ENCODE results near the gene CACNA2D4. TPM values are rescaled to one million over a fixed set of nuclear protein-coding genes. Genes with fewer than 3 reads are reported as not detected.

The CACNA2D4 gene
- total RNA-seq, 1 donor, result 0.72 TPM

DNA sequence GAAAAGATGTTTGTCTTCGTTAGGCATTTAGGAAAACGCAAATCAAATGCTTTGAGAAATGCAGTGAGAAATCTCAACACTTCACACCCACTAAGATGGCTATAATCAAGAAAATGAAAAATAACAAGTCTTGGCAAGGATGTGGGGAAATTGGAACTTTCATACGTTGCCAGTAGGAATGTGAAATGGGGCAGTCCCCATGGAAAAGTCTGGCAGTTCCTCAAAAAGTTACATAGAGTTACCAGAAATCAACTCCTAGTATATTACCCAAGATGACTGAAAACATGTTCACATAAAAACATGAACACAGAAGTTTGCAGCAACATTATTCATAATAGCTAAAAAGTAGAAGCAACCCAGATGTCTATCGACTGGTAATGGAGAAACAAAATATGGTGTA is 139.5 kb downstream of the CACNA2D4 start:
- peaks cover 7% of the 10 kb centered on the region for H3K79me2 ChIP-seq (ENCODE audit: insufficient read depth, low read length)
- TF ChIP-seq CTCF (IDR thresholded peaks at IDR 0.05; ENCODE audit: extremely low read depth, low read depth, low read length), result no peak
- H3K27ac ChIP-seq (ENCODE audit: low read depth, low read length), result peak overlapping the region; percentile 15
- no peak overlapping the region for H2AFZ ChIP-seq (ENCODE audit: low read length)
- peaks cover 11% of the 10 kb centered on the region for H4K20me1 ChIP-seq (ENCODE audit: insufficient read depth, low read length)
- H3K4me2 ChIP-seq (ENCODE audit: insufficient read depth, low read length), result peak overlapping the region; percentile 32
- no peak overlapping the region for H3K4me3 ChIP-seq (ENCODE audit: insufficient read depth, low read length)
- no peaks in the 10 kb centered on the region for H3K9me3 ChIP-seq (ENCODE audit: low read depth, low read length)
- H3K27me3 ChIP-seq (ENCODE audit: insufficient read depth, low read length), result no peaks in the 10 kb centered on the region
- no peaks in the 10 kb centered on the region for H3K36me3 ChIP-seq (ENCODE audit: insufficient read depth, low read length)
- DNase-seq (ENCODE audit: insufficient read length, low spot score, missing footprints), result no peak
- peaks cover 43% of the 10 kb centered on the region for H3K4me1 ChIP-seq (ENCODE audit: insufficient read depth, low read length)

GRCh38 chr12:1777798-1778197 is 140.7 kb downstream of the CACNA2D4 start:
- peaks cover 43% of the 10 kb centered on the region for H3K4me1 ChIP-seq (ENCODE audit: insufficient read depth, low read length)
- H3K79me2 ChIP-seq (ENCODE audit: insufficient read depth, low read length), result peaks cover 7% of the 10 kb centered on the region
- H3K27ac ChIP-seq (ENCODE audit: low read depth, low read length), result peak overlapping the region; percentile 62
- no peak for TF ChIP-seq CTCF (IDR thresholded peaks at IDR 0.05; ENCODE audit: extremely low read depth, low read depth, low read length)
- no peak overlapping the region for H3K4me3 ChIP-seq (ENCODE audit: insufficient read depth, low read length)
- H3K27me3 ChIP-seq (ENCODE audit: insufficient read depth, low read length), result no peaks in the 10 kb centered on the region
- H4K20me1 ChIP-seq (ENCODE audit: insufficient read depth, low read length), result peaks cover 11% of the 10 kb centered on the region
- H2AFZ ChIP-seq (ENCODE audit: low read length), result no peak overlapping the region
- peak overlapping the region; percentile 41 for H3K4me2 ChIP-seq (ENCODE audit: insufficient read depth, low read length)
- no peak for DNase-seq (ENCODE audit: insufficient read length, low spot score, missing footprints)
- no peaks in the 10 kb centered on the region for H3K36me3 ChIP-seq (ENCODE audit: insufficient read depth, low read length)
- no peaks in the 10 kb centered on the region for H3K9me3 ChIP-seq (ENCODE audit: low read depth, low read length)

- Histone ChIP-seq H3K4me1 (ENCODE audit: insufficient read depth, low read length) (peaks cover 40% of the 10 kb centered on the region), H3K27me3 (ENCODE audit: insufficient read depth, low read length) (no peaks in the 10 kb centered on the region), H2AFZ (ENCODE audit: low read length) (no peak overlapping the region), H3K27ac (ENCODE audit: low read depth, low read length) (peak overlapping the region; percentile 68), H3K36me3 (ENCODE audit: insufficient read depth, low read length) (no peaks in the 10 kb centered on the region), H4K20me1 (ENCODE audit: insufficient read depth, low read length) (peaks cover 7% of the 10 kb centered on the region), H3K9me3 (ENCODE audit: low read depth, low read length) (no peaks in the 10 kb centered on the region), H3K4me3 (ENCODE audit: insufficient read depth, low read length) (peak overlapping the region; percentile 41), H3K4me2 (ENCODE audit: insufficient read depth, low read length) (peak overlapping the region; percentile 80), H3K79me2 (ENCODE audit: insufficient read depth, low read length) (peaks cover 5% of the 10 kb centered on the region)
- TF ChIP-seq CTCF (IDR thresholded peaks at IDR 0.05; ENCODE audit: extremely low read depth, low read depth, low read length), result no peak
- no peak for DNase-seq (ENCODE audit: insufficient read length, low spot score, missing footprints)
These were observed 142.1 kb downstream of the CACNA2D4 start for GRCh38 chr12:1776170-1776921.

- no peak for DNase-seq (ENCODE audit: insufficient read length, low spot score, missing footprints)
These were observed 144.4 kb downstream of the CACNA2D4 start for GRCh38 chr12:1773937-1774655.

More at GRCh38 chr12:1773937-1774655, 144.4 kb downstream of the CACNA2D4 start:
- Histone ChIP-seq H3K9me3 (ENCODE audit: low read depth, low read length) (no peaks in the 10 kb centered on the region), H2AFZ (ENCODE audit: low read length) (no peak overlapping the region), H3K36me3 (ENCODE audit: insufficient read depth, low read length) (no peaks in the 10 kb centered on the region), H3K27me3 (ENCODE audit: insufficient read depth, low read length) (no peaks in the 10 kb centered on the region), H4K20me1 (ENCODE audit: insufficient read depth, low read length) (peaks cover 7% of the 10 kb centered on the region), H3K4me3 (ENCODE audit: insufficient read depth, low read length) (no peak overlapping the region), H3K79me2 (ENCODE audit: insufficient read depth, low read length) (peaks cover 6% of the 10 kb centered on the region), H3K4me2 (ENCODE audit: insufficient read depth, low read length) (no peak overlapping the region), H3K4me1 (ENCODE audit: insufficient read depth, low read length) (peaks cover 31% of the 10 kb centered on the region), H3K27ac (ENCODE audit: low read depth, low read length) (no peak overlapping the region)
- TF ChIP-seq CTCF (IDR thresholded peaks at IDR 0.05; ENCODE audit: extremely low read depth, low read depth, low read length), result no peak
